ENCODE data around the gene DNAJC11. TPM values are rescaled to one million over a fixed set of nuclear protein-coding genes. Genes with fewer than 3 reads are reported as not detected.
"Not testable (repeated sequence)": the region's sequence is repeated elsewhere in the genome, so short reads cannot be mapped to it uniquely, and the experiment has no call there.

The DNAJC11 gene
- total RNA-seq, 2 donors from 2014 or later: 25.3 to 48.0 TPM

DNA sequence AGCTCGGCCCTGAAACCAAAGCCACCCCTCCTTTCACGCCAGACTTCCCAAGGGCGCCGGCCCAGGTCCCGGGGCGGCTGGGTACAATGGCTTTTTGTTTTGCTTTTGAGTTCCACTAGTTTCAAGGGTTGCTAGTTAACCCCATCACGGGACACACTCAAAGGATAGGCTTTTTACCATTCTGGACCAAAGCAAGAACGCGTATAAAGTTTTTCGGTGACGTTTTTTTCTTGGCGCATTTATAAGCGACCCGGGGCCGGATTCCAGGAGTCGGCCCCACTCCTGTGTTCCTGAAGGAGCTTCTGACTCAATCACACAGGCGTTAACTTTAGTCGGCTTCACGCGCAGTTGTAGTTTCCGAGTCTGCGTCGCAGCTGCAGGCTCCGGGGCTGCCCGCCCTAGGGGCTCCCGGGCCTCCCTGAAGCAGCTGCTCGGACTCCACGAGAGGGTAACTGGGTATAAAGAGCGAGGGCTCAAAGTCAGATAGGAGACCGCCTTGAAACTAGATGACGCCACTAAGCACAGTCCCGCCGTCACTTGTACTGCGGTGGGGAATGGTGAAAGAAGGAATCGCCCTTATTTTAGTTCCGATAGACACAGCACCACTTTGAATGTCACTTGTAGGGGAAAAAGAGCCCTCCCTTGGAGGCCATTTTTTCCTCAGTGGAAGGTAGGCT is 98.2 kb downstream of the DNAJC11 start:
- Histone ChIP-seq H3K27ac (peak overlapping the region; percentile 99 to 100), H3K36me3 (peaks cover 9% of the 10 kb centered on the region), H3K9me3 (no peaks in the 10 kb centered on the region), H3K4me3 (peak overlapping the region; percentile 76 to 79), H3K27me3 (no peaks in the 10 kb centered on the region), H3K4me1 (peaks cover 0 to 53% of the 10 kb centered on the region in 2 donors)
- peak; percentile 86 for DNase-seq (ENCODE audit: low spot score)
- TF ChIP-seq, protein P1, sequence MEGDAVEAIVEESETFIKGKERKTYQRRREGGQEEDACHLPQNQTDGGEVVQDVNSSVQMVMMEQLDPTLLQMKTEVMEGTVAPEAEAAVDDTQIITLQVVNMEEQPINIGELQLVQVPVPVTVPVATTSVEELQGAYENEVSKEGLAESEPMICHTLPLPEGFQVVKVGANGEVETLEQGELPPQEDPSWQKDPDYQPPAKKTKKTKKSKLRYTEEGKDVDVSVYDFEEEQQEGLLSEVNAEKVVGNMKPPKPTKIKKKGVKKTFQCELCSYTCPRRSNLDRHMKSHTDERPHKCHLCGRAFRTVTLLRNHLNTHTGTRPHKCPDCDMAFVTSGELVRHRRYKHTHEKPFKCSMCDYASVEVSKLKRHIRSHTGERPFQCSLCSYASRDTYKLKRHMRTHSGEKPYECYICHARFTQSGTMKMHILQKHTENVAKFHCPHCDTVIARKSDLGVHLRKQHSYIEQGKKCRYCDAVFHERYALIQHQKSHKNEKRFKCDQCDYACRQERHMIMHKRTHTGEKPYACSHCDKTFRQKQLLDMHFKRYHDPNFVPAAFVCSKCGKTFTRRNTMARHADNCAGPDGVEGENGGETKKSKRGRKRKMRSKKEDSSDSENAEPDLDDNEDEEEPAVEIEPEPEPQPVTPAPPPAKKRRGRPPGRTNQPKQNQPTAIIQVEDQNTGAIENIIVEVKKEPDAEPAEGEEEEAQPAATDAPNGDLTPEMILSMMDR (IDR thresholded peaks at IDR 0.05): no peak

DNA sequence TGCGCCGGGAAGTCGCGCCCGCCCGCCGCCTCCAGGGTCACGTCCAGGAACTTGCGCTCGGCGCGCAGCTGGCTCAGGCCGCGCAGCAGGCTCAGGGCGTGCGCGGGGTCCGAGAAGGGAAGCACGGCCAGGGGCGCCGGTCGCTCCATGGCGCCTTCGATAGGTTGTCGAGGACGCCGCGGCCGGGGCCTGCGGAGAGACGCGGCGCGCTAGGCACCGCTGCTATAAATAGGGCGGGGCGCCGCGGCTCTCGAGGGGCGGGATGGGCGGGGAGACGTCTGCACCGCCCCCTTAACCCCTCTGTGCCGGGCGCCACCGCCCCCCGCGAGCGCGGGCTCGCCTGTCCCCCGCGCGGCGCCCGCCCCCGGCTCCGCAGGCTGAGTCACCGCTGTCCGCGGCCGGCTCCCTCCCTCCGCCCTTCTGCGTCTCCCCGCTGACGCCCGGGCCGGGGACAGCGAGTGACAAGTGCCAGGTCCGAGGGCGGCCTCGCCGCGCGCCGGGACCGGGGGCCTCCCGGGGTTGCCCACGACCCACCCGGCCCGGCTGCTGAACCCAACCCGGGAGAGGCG is 98.9 kb downstream of the DNAJC11 start, which contains the start of gene KLHL21:
Gene KLHL21 (minus strand): TSS at position 201 of the 569 bp plus-strand sequence. CDS start 52 bp downstream, at position 149.
- H3K27me3 ChIP-seq: no peaks in the 10 kb centered on the region
- H3K36me3 ChIP-seq: peaks cover 15% of the 10 kb centered on the region
- TF ChIP-seq, protein P1 (IDR thresholded peaks at IDR 0.05): no peak
- H3K9me3 ChIP-seq: no peaks in the 10 kb centered on the region
- H3K4me3 ChIP-seq: peak within 1 kb of the TSS; percentile 76 to 79
- peak within 1 kb of the TSS; percentile 99 to 100 for H3K27ac ChIP-seq
- peak; percentile 93 for DNase-seq (ENCODE audit: low spot score)
- peaks cover 0 to 59% of the 10 kb centered on the region in 2 donors for H3K4me1 ChIP-seq

DNA sequence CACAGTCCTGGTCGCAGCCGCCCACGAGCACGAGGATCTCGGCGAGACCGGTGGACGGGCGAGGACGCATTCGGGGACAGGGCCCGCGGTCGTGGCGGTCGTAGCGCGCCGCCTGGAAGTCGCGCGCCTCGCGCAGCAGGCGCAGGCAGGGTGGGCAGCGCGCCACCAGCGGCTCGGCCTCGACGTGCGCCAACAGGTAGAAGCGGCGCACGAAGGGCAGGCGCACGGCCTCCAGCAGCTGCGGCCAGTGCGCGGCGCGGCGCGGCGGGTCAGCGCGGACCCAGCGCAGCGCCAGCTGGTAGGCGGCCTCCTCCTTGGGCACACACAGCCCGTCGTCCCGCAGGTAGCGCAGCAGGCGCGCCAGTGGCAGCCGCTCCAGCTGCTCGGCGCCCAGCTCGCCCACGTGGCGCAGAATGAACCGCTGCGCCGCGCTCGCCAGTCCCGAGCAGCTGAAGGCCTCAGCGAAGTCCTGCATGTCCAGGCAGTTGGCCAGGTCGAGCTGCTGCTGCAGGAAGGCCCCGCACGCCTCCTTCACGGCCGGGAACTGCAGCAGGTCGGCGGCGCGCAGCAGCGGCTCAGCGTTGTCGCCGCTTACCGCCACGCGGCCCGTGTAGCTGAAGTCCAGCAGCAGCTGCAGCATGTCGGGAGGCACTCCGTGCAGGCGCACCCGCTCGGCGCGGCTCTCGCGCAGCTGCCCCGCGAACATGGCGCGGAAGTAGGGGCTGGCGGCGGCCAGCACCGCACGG is 99.5 kb downstream of the DNAJC11 start:
- Histone ChIP-seq H3K4me1 (peaks cover 0 to 65% of the 10 kb centered on the region in 2 donors), H3K4me3 (peak overlapping the region; percentile 76 to 79), H3K27me3 (no peaks in the 10 kb centered on the region), H3K36me3 (peaks cover 22% of the 10 kb centered on the region), H3K9me3 (no peaks in the 10 kb centered on the region), H3K27ac (peak overlapping the region; percentile 99 to 100)
- DNase-seq (ENCODE audit: low spot score): no peak
- TF ChIP-seq, protein P1 (IDR thresholded peaks at IDR 0.05): no peak

DNA sequence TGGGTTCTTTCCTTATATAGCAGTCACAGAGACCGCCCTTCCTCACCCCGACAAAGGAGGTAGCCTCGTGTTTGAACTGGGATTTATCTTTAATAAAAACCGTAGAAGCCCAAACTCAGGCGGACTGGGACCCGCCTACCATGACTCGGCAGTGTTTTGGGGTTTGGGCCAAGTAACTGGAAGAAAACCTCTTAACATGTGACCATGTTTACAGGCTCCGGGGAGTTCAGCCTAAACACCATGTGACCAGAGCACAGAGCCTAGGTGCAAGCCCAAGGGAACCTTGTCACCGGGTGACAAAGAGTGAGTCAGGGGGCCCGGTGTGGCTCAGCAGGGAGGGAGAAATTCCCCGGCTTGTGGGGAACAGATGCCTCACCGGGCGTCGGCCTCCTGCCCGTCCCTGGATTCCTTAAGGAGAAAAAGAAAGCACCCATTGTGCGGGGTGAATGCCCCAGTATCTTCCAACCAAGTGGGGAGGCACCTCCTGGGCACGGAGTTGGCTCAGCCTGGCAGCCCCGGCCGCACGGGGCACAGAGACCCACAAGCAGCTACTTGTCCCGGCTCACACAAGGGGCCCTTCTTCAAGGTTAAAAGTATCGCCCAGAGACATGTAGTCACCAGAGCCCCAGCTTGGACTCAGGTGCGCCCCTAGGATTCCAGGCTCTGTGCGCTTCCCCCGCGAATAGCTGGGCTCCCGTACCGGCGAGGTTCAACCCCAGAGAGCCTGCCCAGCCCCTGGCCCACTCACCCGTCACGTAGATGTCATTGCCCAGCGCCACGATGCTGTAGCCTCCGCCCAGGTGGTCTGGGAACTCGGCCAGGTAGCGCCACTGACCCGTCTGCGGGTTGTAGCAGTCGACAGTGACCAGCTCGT is 100.3 kb downstream of the DNAJC11 start:
- no peaks in the 10 kb centered on the region for H3K9me3 ChIP-seq
- H3K27me3 ChIP-seq: no peaks in the 10 kb centered on the region
- TF ChIP-seq, protein P1 (IDR thresholded peaks at IDR 0.05): no peak
- peaks cover 29% of the 10 kb centered on the region for H3K36me3 ChIP-seq
- peak overlapping the region; percentile 99 to 100 for H3K27ac ChIP-seq
- peak; percentile 93 for DNase-seq (ENCODE audit: low spot score)
- H3K4me3 ChIP-seq: peak overlapping the region; percentile 76 to 79
- H3K4me1 ChIP-seq: peaks cover 0 to 71% of the 10 kb centered on the region in 2 donors

DNA sequence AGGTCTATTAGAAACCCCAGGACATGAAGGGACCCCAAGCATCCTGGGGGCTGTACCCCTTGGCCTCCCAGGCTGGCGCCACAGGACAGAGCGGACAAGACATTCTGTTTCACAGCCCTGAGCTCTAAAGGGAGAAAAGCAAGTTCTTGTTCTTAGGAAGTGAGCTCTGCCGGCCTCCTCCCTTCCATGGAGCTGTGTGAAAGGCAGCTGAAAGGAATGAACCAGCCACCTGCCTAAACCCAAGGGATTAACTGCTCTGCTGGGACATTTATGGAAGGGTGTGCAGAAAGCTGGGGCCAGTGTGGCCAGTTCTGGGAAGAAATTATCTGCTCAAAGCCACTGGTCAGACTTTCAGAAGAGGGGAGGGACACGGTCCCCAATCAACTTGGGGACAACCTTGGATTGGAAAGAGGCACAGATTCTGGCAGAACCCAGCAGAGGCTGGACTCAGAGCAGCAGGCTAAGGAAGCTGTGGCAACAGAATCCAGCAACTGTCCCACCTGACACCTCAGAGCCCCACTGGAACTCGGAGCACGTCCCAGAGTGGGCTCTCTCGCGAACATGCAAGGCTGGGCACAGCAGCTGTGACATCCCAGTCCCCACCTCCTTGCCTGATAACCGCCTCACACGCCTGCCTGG is 101.1 kb downstream of the DNAJC11 start:
- Histone ChIP-seq H3K4me3 (peak overlapping the region; percentile 76 to 79), H3K4me1 (peaks cover 0 to 72% of the 10 kb centered on the region in 2 donors), H3K27ac (peak overlapping the region; percentile 99 to 100), H3K36me3 (peaks cover 36% of the 10 kb centered on the region), H3K9me3 (no peaks in the 10 kb centered on the region), H3K27me3 (no peaks in the 10 kb centered on the region)
- TF ChIP-seq, protein P1 (IDR thresholded peaks at IDR 0.05): no peak
- DNase-seq (ENCODE audit: low spot score): no peak

DNA sequence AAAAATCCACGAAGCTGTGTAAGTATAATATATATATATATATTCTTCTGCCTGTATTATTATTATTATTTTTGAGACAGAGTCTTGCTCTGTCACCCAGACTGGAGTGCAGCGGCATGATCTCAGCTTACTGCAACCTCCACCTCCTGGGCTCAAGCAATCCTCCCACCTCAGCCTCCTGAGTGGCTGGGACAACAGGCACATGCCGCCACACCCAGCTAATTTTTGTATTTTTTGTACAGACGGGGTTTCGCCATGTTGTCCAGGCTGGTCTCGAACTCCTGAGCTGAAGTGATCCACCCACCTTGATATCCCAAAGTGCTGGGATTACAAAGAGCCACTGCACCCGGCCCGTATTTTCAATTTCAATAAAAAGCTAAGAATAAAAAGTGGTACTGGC is 101.6 kb downstream of the DNAJC11 start:
- Histone ChIP-seq H3K27ac (peak overlapping the region; percentile 99 to 100), H3K4me1 (peaks cover 0 to 71% of the 10 kb centered on the region in 2 donors)
- DNase-seq (ENCODE audit: low spot score): not testable (repeated sequence)

More for the DNA sequence above, 101.6 kb downstream of the DNAJC11 start:
- peak overlapping the region; percentile 76 to 79 for H3K4me3 ChIP-seq
- H3K36me3 ChIP-seq: peaks cover 42% of the 10 kb centered on the region
- H3K9me3 ChIP-seq, H3K27me3 ChIP-seq: not testable (repeated sequence)

All from right atrium auricular region (tissue), 2 donors.